HepG2 (cell line): Measurements from ENCODE around the gene MPP3. TPM values are rescaled to one million over a fixed set of nuclear protein-coding genes. Genes with fewer than 3 reads are reported as not detected.

Experiments used
- ATAC-seq: fragments of 200-7000 bp; cut with Tn5 transposase; 3 replicates; pipeline ENCODE4 v1.9.1; 2020; ENCODE audit warnings: mild to moderate bottlenecking, moderate library complexity
- BruUV-seq: library from RNA; stranded (reverse); fragments of 400-500 nt; replicated peaks from 2 replicates; lab custom pipeline; 2021; lab: Mats Ljungman, UMichigan
- CTCF ChIA-PET: fragments of 300-600 bp; formaldehyde crosslinking; extraction: SDS; loops from one replicate; lab custom pipeline; 2021; ENCODE audit warnings: low total read pairs, inconsistent platforms, low intra/inter-chr PET ratio; lab: Yijun Ruan, JAX
- POLR2A ChIA-PET: fragments of 350-600 bp; sonication (Branson Sonifier 250); formaldehyde crosslinking; loops from one replicate; lab custom pipeline; 2020; ENCODE audit warnings: antibody characterized with exemption, inconsistent platforms; lab: Yijun Ruan, JAX
- DNase-seq: peaks from one replicate; pipeline ENCODE4 v3.0.0-alpha.2; 2015; ENCODE audit warnings: low spot score
- FAIRE-seq: peaks from 3 replicates; lab custom pipeline; 2011; peaks lifted over from hg19 to GRCh38; lab: Jason Lieb, UNC
- H2AFZ ChIP-seq: one replicate; pipeline ENCODE4 v1.6.1; 2011; ENCODE audit warnings: low read length, inconsistent platforms
- H3K27ac ChIP-seq: fragments of 300-600 bp; 3 replicates; pipeline ENCODE4 v1.8.0; 2011; ENCODE audit warnings: mixed run types, mild to moderate bottlenecking, mixed read lengths, low read length, inconsistent platforms; ENCODE audit not compliant: insufficient read depth; ENCODE audit errors: extremely low read length
- H3K27me3 ChIP-seq, 2 experiments: fragments of 200-600 bp in 1 of 2; 2 replicates in 1 of 2; 3 replicates in 1 of 2; pipeline versions ENCODE4 v1.6.0 to v1.8.0; 2011; ENCODE audit warnings: low read length in 2 of 2, mild to moderate bottlenecking in 2 of 2, moderate library complexity in 2 of 2, inconsistent platforms in 1 of 2; ENCODE audit not compliant: insufficient read depth in 2 of 2, control insufficient read depth in 1 of 2
- H3K36me3 ChIP-seq, 2 experiments: fragments of 200-600 bp in 1 of 2; replicated peaks in 1 of 2; 2 replicates in 1 of 2; 3 replicates in 1 of 2; pipeline versions ENCODE4 v1.5.1 to v1.8.0; 2011; ENCODE audit warnings: low read length in 2 of 2, inconsistent platforms in 1 of 2; ENCODE audit not compliant: insufficient read depth in 2 of 2, control insufficient read depth in 1 of 2
- H3K4me1 ChIP-seq: 2 replicates; pipeline ENCODE4 v1.5.1; 2012; ENCODE audit warnings: low read length, inconsistent platforms; ENCODE audit not compliant: insufficient read depth
- H3K4me2 ChIP-seq: 2 replicates; pipeline ENCODE4 v1.6.0; 2011; ENCODE audit warnings: low read depth, low read length, inconsistent platforms
- H3K4me3 ChIP-seq, 3 experiments: fragments of 200-600 bp in 1 of 3; sonication (generic), shearing (Covaris generic) in 1 of 3; replicated peaks in 1 of 3; 2 replicates each; pipeline ENCODE4 v1.5.1; 2011 to 2016; ENCODE audit warnings: low read length in 3 of 3, inconsistent platforms in 2 of 3, low read depth in 2 of 3, mild to moderate bottlenecking in 2 of 3, control low read depth in 1 of 3, mixed read lengths in 1 of 3; ENCODE audit not compliant: insufficient read depth in 1 of 3
- H3K79me2 ChIP-seq: one replicate; pipeline ENCODE4 v1.6.1; 2011; ENCODE audit warnings: low read length, inconsistent platforms; ENCODE audit not compliant: insufficient read depth
- H3K9ac ChIP-seq: 2 replicates; pipeline ENCODE4 v1.6.0; 2011; ENCODE audit warnings: mild to moderate bottlenecking, low read depth, low read length, inconsistent platforms; ENCODE audit not compliant: insufficient read depth
- H3K9me3 ChIP-seq: 2 replicates; pipeline ENCODE4 v1.5.1; 2012; ENCODE audit warnings: mild to moderate bottlenecking, low read length
- H4K20me1 ChIP-seq: 2 replicates; pipeline ENCODE4 v1.6.0; 2011; ENCODE audit warnings: inconsistent platforms, mild to moderate bottlenecking, low read length, moderate library complexity; ENCODE audit not compliant: insufficient read depth
- SNAPC4 ChIP-seq: sonication (generic); formaldehyde crosslinking; IDR thresholded peaks from 2 replicates; pipeline ENCODE4 v1.4.0; 2020; ENCODE audit warnings: mild to moderate bottlenecking, missing genetic modification reagents
- ZNF770 ChIP-seq: sonication (generic); formaldehyde crosslinking; IDR thresholded peaks from 2 replicates; pipeline ENCODE4 v1.5.0; 2020; ENCODE audit warnings: mild to moderate bottlenecking, missing genetic modification reagents
- WGBS: methylation state at CpG from one replicate; pipeline ENCODE4 v1.1.6; 2017; ENCODE audit warnings: low lambda C conversion rate; 5-methylcytosine and 5-hydroxymethylcytosine counted together
- in situ Hi-C: cut with HindIII; loops from 2 replicates; pipeline ENCODE4 v1.10.0; 2017; ENCODE audit warnings: low pct_unique_long_range_greater_than_20kb; ENCODE audit not compliant: extremely low pct_ligation_motif_present
- intact Hi-C: fragments of 100-400 bp; cut with micrococcal nuclease; formaldehyde crosslinking; loops from one replicate; pipeline ENCODE4 v1.10.0; 2022; ENCODE audit not compliant: unreplicated experiment
- polyA plus RNA-seq, 8 experiments: library from polyadenylated mRNA; depleted of rRNA in 3 of 8; stranded (reverse) in 7 of 8; unstranded in 1 of 8; fragments of >200 nt; fragmentation: Illumina TruSeq in 4 of 8; extraction: Trizol in 4 of 8; gene quantifications; 2 replicates each; pipeline versions ENCODE4 v1.2.1 to v1.2.3, GENCODE V29; 2011 to 2016; ENCODE audit warnings: low read depth in 4 of 8, missing spikeins in 1 of 8, mixed read lengths in 1 of 8; ENCODE audit not compliant: insufficient read depth in 1 of 8
- total RNA-seq, 5 experiments: library from RNA; depleted of rRNA; stranded (reverse); fragments of >200 nt; fragmentation: Illumina TruSeq; extraction: Trizol; gene quantifications; 2 replicates each; pipeline ENCODE4 v1.2.3, GENCODE V29; 2016; ENCODE audit warnings: low read depth in 1 of 5

The MPP3 gene
- total and polyA plus RNA-seq, 2 of the 13 experiments (the other 11 are each of a cell fraction or from before 2014, with no cell fraction given), result 0.91 to 1.8 TPM

- no peak for FAIRE-seq
- WGBS, result 5% methylated on average over 3 of the region's 3 CpGs
- no TSS peak for BruUV-seq
- Histone ChIP-seq H3K9me3 (no peaks in the 10 kb centered on the region), H3K4me3 (no peak overlapping the region), H2AFZ (no peak overlapping the region), H3K4me2 (no peak overlapping the region), H3K36me3 (no peaks in the 10 kb centered on the region), H3K4me1 (peaks cover 19% of the 10 kb centered on the region), H3K9ac (no peak overlapping the region), H3K27ac (no peak overlapping the region), H4K20me1 (no peaks in the 10 kb centered on the region; the same call in 1 of the 2 replicates), H3K27me3 (peaks cover 0 to 11% of the 10 kb centered on the region in 2 experiments; a peak in 2 of 5 replicates), H3K79me2 (no peaks in the 10 kb centered on the region)
- POLR2A ChIA-PET, result no interaction called here
- intact Hi-C loops, result no loop called here
- TF ChIP-seq ZNF770 (CRISPR knock-in tag) (no peak), SNAPC4 (peak; percentile 68; the same call in 1 of the 2 replicates)
- CTCF ChIA-PET, result no interaction called here
- in situ Hi-C loops, result no loop called here
- DNase-seq, result no peak
- no peak for ATAC-seq
These were observed 42.7 kb upstream of the MPP3 start for GRCh38 chr17:43875476-43876147.
